HG03469 (cell line): Measurements from ENCODE around the gene ARHGAP11A.

Source experiments
- ATAC-seq: cut with Tn5 transposase; IDR thresholded peaks from one replicate; pipeline ENCODE4 v1.9.1; 2021; ENCODE audit warnings: mild to moderate bottlenecking, moderate library complexity, moderate number of reproducible peaks; ENCODE audit not compliant: unreplicated experiment

ARHGAP11A gene

DNA sequence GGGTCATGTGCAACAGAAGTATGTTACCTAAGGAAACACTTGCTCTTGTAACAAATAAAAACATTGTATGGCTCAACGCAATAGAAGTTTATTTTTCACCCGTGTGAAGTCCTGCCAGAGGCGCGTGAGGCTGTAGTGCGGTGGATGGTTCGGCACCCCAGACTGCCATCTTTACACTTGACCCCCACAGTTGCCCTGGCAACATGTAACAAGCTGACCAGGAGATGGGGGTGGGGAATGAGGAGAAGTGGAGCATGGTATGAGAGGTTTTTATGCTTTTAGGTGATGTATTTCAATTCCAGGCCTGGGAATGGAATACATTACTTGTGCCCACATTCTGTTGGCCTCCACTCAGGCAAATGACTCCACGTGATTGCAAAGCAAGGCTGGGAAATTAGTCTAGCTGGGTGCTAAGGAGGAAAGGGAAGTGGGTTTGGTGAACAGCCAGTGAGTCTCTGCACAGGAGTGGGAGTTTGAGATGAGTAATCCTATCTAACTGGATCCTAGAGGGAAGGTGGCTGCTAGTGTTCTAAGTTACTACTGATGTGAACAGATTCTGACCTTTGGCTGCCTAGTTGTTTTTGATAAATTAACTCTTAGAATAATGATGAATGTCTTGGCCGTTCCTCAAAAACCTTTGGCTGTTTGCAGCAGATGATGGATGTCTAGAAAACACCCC lies 68.7 kb downstream of the ARHGAP11A start:
- no peak for ATAC-seq

DNA sequence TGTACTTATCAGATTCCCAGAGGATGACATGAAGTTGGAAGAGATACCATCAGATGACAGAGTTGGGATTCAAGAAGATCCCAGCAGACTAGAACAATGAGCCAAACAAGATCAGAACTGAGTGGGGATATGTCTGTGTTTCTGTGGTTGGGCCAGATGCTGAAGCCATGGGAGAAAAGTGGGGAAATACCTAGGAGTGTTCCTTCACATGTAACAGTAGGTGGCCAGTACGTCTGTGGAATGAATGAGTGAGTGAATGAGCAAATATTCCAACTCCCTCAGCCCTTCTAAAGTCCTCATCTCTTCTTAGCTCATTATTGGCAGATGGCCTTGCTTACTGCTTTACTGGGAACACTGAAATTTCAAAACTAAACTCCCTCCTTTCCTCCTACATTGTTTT lies 70.3 kb downstream of the ARHGAP11A start:
- no peak for ATAC-seq

- no peak for ATAC-seq
Measured at GRCh38 chr15:32687556-32687955, 72.3 kb downstream of the ARHGAP11A start.

- no peak for ATAC-seq
Measured at GRCh38 chr15:32688151-32688639, 72.9 kb downstream of the ARHGAP11A start.
